H1 (cell line): ENCODE data around the gene SMTN. TPM values are rescaled to one million over a fixed set of nuclear protein-coding genes. Genes with fewer than 3 reads are reported as not detected.

Experiments used
- CTCF ChIA-PET: fragments of 300-600 bp; sonication (Branson Sonifier 250); formaldehyde crosslinking; loops from one replicate; lab custom pipeline; 2021; ENCODE audit not compliant: partially characterized antibody; lab: Charles Lee
- POLR2A ChIA-PET: fragments of 300-600 bp; sonication (Branson Sonifier 250); formaldehyde crosslinking; loops from one replicate; lab custom pipeline; 2021; ENCODE audit warnings: inconsistent platforms; ENCODE audit not compliant: partially characterized antibody; lab: Charles Lee
- DNase-seq, 2 experiments: peaks; one replicate each; pipeline versions ENCODE4 v3.0.0 to v3.0.0-alpha.2; 2010 to 2022; ENCODE audit warnings: low spot score in 2 of 2, low read depth in 1 of 2, mixed read lengths in 1 of 2
- FAIRE-seq: peaks from 2 replicates; lab custom pipeline; 2011; peaks lifted over from hg19 to GRCh38; lab: Jason Lieb, UNC
- H2AFZ ChIP-seq: 2 replicates; pipeline ENCODE4 v1.8.1; 2012; ENCODE audit warnings: low read length, inconsistent platforms
- H2AK5ac ChIP-seq: 2 replicates; pipeline ENCODE4 v1.6.1; 2013; ENCODE audit warnings: low read depth, low read length
- H2BK120ac ChIP-seq: replicated peaks from 2 replicates; pipeline ENCODE3; 2013; ENCODE audit warnings: low read depth, low read length, inconsistent platforms
- H2BK12ac ChIP-seq: 2 replicates; pipeline ENCODE4 v1.6.1; 2013; ENCODE audit warnings: low read depth, low read length
- H2BK15ac ChIP-seq: 2 replicates; pipeline ENCODE4 v1.6.1; 2013; ENCODE audit warnings: low read length
- H2BK20ac ChIP-seq: 2 replicates; pipeline ENCODE4 v1.6.1; 2013; ENCODE audit warnings: low read length
- H2BK5ac ChIP-seq: 2 replicates; pipeline ENCODE4 v1.6.1; 2013; ENCODE audit warnings: low read depth, low read length
- H3K14ac ChIP-seq: 2 replicates; pipeline ENCODE4 v1.6.1; 2013; ENCODE audit warnings: inconsistent platforms; ENCODE audit not compliant: insufficient read length
- H3K18ac ChIP-seq: 2 replicates; pipeline ENCODE4 v1.6.1; 2013; ENCODE audit warnings: low read length; ENCODE audit errors: extremely low read depth
- H3K23ac ChIP-seq: 2 replicates; pipeline ENCODE4 v1.6.1; 2013; ENCODE audit warnings: inconsistent platforms; ENCODE audit not compliant: insufficient read length
- H3K23me2 ChIP-seq: 2 replicates; pipeline ENCODE4 v1.6.1; 2013; ENCODE audit warnings: low read depth, low read length
- H3K27ac ChIP-seq: 2 replicates; pipeline ENCODE4 v1.6.1; 2011; ENCODE audit warnings: low read depth, low read length, inconsistent platforms
- H3K27me3 ChIP-seq, 4 experiments: replicated peaks in 1 of 4; 1 replicate in 1 of 4; 2 replicates in 3 of 4; pipeline versions ENCODE4 v1.6.1 to v1.8.1; 2011 to 2013; ENCODE audit warnings: low read length in 3 of 4, mild to moderate bottlenecking in 3 of 4, inconsistent platforms in 2 of 4, mixed read lengths in 2 of 4, moderate library complexity in 1 of 4; ENCODE audit not compliant: control insufficient read depth in 3 of 4, insufficient read depth in 3 of 4; ENCODE audit errors: extremely low read depth in 1 of 4
- H3K36me3 ChIP-seq, 4 experiments: 2 replicates each; pipeline versions ENCODE4 v1.6.1 to v1.8.1; 2011 to 2013; ENCODE audit warnings: mild to moderate bottlenecking in 4 of 4, low read length in 3 of 4, moderate library complexity in 2 of 4, control low read depth in 1 of 4, inconsistent platforms in 1 of 4; ENCODE audit not compliant: insufficient read depth in 4 of 4, control insufficient read depth in 2 of 4
- H3K4ac ChIP-seq: replicated peaks from 2 replicates; pipeline ENCODE3; 2013; ENCODE audit warnings: low read length, low read depth, mixed read lengths, inconsistent platforms; ENCODE audit not compliant: insufficient read length
- H3K4me1 ChIP-seq, 4 experiments: replicated peaks in 1 of 4; 1 replicate in 1 of 4; 2 replicates in 3 of 4; pipeline versions ENCODE4 v1.6.1 to v1.8.1; 2011 to 2013; ENCODE audit warnings: low read length in 3 of 4, inconsistent platforms in 2 of 4, mixed read lengths in 1 of 4; ENCODE audit not compliant: insufficient read depth in 4 of 4, control insufficient read depth in 3 of 4
- H3K4me2 ChIP-seq, 2 experiments: 2 replicates each; pipeline versions ENCODE4 v1.6.1 to v1.8.1; 2011 to 2013; ENCODE audit warnings: low read depth in 2 of 2, low read length in 2 of 2, control low read depth in 1 of 2, inconsistent platforms in 1 of 2, mild to moderate bottlenecking in 1 of 2; ENCODE audit not compliant: insufficient read depth in 1 of 2
- H3K4me3 ChIP-seq, 4 experiments: fragments of 200-600, 300-600 bp in 1 of 4; sonication (generic), shearing (Covaris generic), sonication (Bioruptor Twin) in 1 of 4; 2 replicates each; pipeline versions ENCODE4 v1.5.1 to v1.8.1; 2011 to 2016; ENCODE audit warnings: low read length in 4 of 4, low read depth in 3 of 4, control low read depth in 2 of 4, inconsistent platforms in 2 of 4, mild to moderate bottlenecking in 2 of 4, mixed read lengths in 1 of 4, moderate library complexity in 1 of 4; ENCODE audit not compliant: insufficient read depth in 2 of 4; ENCODE audit errors: extremely low read depth in 1 of 4
- H3K56ac ChIP-seq: replicated peaks from 2 replicates; pipeline ENCODE3; 2013; ENCODE audit warnings: low read depth, mild to moderate bottlenecking, mixed read lengths, low read length, inconsistent platforms; ENCODE audit not compliant: insufficient read length
- H3K79me1 ChIP-seq: 2 replicates; pipeline ENCODE4 v1.6.1; 2013; ENCODE audit warnings: low read depth, low read length, control low read depth
- H3K79me2 ChIP-seq, 2 experiments: 2 replicates each; pipeline versions ENCODE4 v1.6.1 to v1.8.1; 2012 to 2013; ENCODE audit warnings: low read length in 2 of 2, mild to moderate bottlenecking in 2 of 2, inconsistent platforms in 1 of 2; ENCODE audit not compliant: insufficient read depth in 2 of 2, control insufficient read depth in 1 of 2
- H3K9ac ChIP-seq, 4 experiments: replicated peaks in 1 of 4; 1 replicate in 1 of 4; 2 replicates in 3 of 4; pipeline versions ENCODE4 v1.6.1 to v1.8.1; 2011 to 2013; ENCODE audit warnings: low read depth in 3 of 4, low read length in 3 of 4, control low read depth in 2 of 4, mild to moderate bottlenecking in 2 of 4, moderate library complexity in 2 of 4, inconsistent platforms in 1 of 4; ENCODE audit errors: extremely low read depth in 1 of 4
- H3K9me3 ChIP-seq, 2 experiments: 2 replicates each; pipeline versions ENCODE4 v1.6.1 to v1.8.1; 2012 to 2013; ENCODE audit warnings: mild to moderate bottlenecking in 2 of 2, moderate library complexity in 2 of 2, control low read depth in 1 of 2, inconsistent platforms in 1 of 2, low read depth in 1 of 2, low read length in 1 of 2, mixed read lengths in 1 of 2; ENCODE audit not compliant: insufficient read depth in 2 of 2
- H4K20me1 ChIP-seq, 2 experiments: replicated peaks in 1 of 2; 2 replicates each; pipeline versions ENCODE3 to v1.8.1; 2011 to 2013; ENCODE audit warnings: inconsistent platforms in 2 of 2, low read length in 2 of 2, mild to moderate bottlenecking in 1 of 2; ENCODE audit not compliant: insufficient read depth in 2 of 2, control insufficient read depth in 1 of 2
- H4K5ac ChIP-seq: 2 replicates; pipeline ENCODE4 v1.6.1; 2013; ENCODE audit warnings: low read length, low read depth, mixed read lengths, inconsistent platforms; ENCODE audit not compliant: insufficient read length
- H4K8ac ChIP-seq: 2 replicates; pipeline ENCODE4 v1.8.0; 2013; ENCODE audit warnings: mild to moderate bottlenecking, moderate library complexity, low read length, inconsistent platforms; ENCODE audit not compliant: insufficient read depth; ENCODE audit errors: extremely low read depth
- H4K91ac ChIP-seq: replicated peaks from 2 replicates; pipeline ENCODE3; 2013; ENCODE audit warnings: low read length, mixed read lengths, inconsistent platforms; ENCODE audit not compliant: insufficient read length
- ATF3 ChIP-seq: IDR thresholded peaks from 2 replicates; pipeline ENCODE4 v1.6.1; 2011; ENCODE audit warnings: low read depth, mild to moderate bottlenecking, low read length; ENCODE audit not compliant: insufficient read depth
- E2F6 ChIP-seq: IDR thresholded peaks from 2 replicates; pipeline ENCODE4 v1.6.1; 2012; ENCODE audit warnings: inconsistent platforms
- MAX ChIP-seq: IDR thresholded peaks from 2 replicates; pipeline ENCODE4 v1.6.1; 2012; ENCODE audit warnings: inconsistent platforms
- TBP ChIP-seq: IDR thresholded peaks from 2 replicates; pipeline ENCODE4 v1.6.1; 2011; ENCODE audit warnings: low read depth, low read length, improper control_type of control experiment
- WGBS, 2 experiments: shearing (Covaris generic) in 1 of 2; methylation state at CpG; one replicate each; pipeline versions ENCODE4 v1.1.6 to v1.1.7; 2013 to 2015; ENCODE audit warnings: low lambda C conversion rate in 2 of 2, mixed read lengths in 2 of 2, inconsistent platforms in 1 of 2, low coverage in 1 of 2, missing lambda C conversion rate in 1 of 2; ENCODE audit not compliant: insufficient replicate concordance in 2 of 2, insufficient coverage in 1 of 2, insufficient read length in 1 of 2; ENCODE audit errors: extremely low coverage in 1 of 2, missing lambda C conversion rate in 1 of 2; 5-methylcytosine and 5-hydroxymethylcytosine counted together
- polyA plus RNA-seq, 7 experiments: library from polyadenylated mRNA; depleted of rRNA in 3 of 7; stranded (reverse) in 5 of 7; unstranded in 2 of 7; fragments of >200 nt in 5 of 7; fragments of 200-250 nt in 2 of 7; gene quantifications; 1 replicate in 5 of 7; 2 replicates in 1 of 7; 4 replicates in 1 of 7; pipeline versions ENCODE4 v1.2.1 to v1.2.3, GENCODE V29; 2011 to 2013; ENCODE audit warnings: missing spikeins in 2 of 7, mixed read lengths in 2 of 7
- total RNA-seq: library from RNA; stranded (reverse); fragmentation: NEBNext Ultra II Directional; extraction: Animal tissue kit (Norgen Biotek cat#: 25700); gene quantifications from 2 replicates; pipeline ENCODE4 v1.2.1, GENCODE V29; 2021

The SMTN gene
- total and polyA plus RNA-seq, 2 of the 8 experiments (the other 6 are each of a cell fraction or from before 2014, with no cell fraction given), result 12.3 to 20.8 TPM

- ChIA-PET POLR2A (interaction anchor here (0.6 to 1.5 kb wide), 4 partner anchors 15 to 29 kb away, joined by 3 to 4 read pairs (median 4); no protein-coding TSS in a partner anchor), CTCF (interaction anchor here (0.8 to 2.7 kb wide), 9 partner anchors 8 to 236 kb away, joined by 3 to 23 read pairs (median 5); partner anchors contain the start of genes PLA2G3 and SELENOM)
- Histone ChIP-seq H4K20me1 (no peaks in the 10 kb centered on the region), H3K23me2 (no peaks in the 10 kb centered on the region; the same call in 1 of the 2 replicates), H2AK5ac (no peak overlapping the region), H3K56ac (no peak overlapping the region), H3K4me3 (peak overlapping the region in 2 of 4 experiments; percentile 2 to 6; a peak in 2 of 8 replicates), H3K18ac (peak overlapping the region; percentile 93), H3K79me1 (no peaks in the 10 kb centered on the region), H2BK12ac (peak overlapping the region; percentile 87; the same call in 1 of the 2 replicates), H3K79me2 (no peaks in the 10 kb centered on the region), H2BK15ac (peak overlapping the region; percentile 97), H2BK20ac (no peak overlapping the region), H3K27me3 (no peaks in the 10 kb centered on the region), H3K23ac (no peak overlapping the region), H4K8ac (no peak overlapping the region), H3K4me1 (peaks cover 0 to 29% (median 12%) of the 10 kb centered on the region in 4 experiments; a peak in 6 of 7 replicates), H3K36me3 (no peaks in the 10 kb centered on the region), H3K4me2 (peak overlapping the region; percentile 30 to 57; a peak in 3 of 4 replicates), H2BK120ac (no peak overlapping the region), H3K14ac (no peak overlapping the region), H3K9me3 (no peaks in the 10 kb centered on the region), H4K5ac (no peak overlapping the region), H3K27ac (no peak overlapping the region), H2AFZ (no peak overlapping the region), H4K91ac (no peak overlapping the region), H2BK5ac (peak overlapping the region; percentile 84; the same call in 1 of the 2 replicates), H3K9ac (no peak overlapping the region), H3K4ac (no peak overlapping the region)
- no peak for FAIRE-seq
- WGBS, 2 experiments, result 72 to 100% methylated on average over 1 to 11 of the region's 19 CpGs
- DNase-seq, result peak in 1 of 2 experiments; percentile 71
- peak; percentile 90 for TF ChIP-seq MAX
- TF ChIP-seq E2F6, result peak; percentile 58
- no peak for TF ChIP-seq TBP
- no peak for TF ChIP-seq ATF3
Observed at GRCh38 chr22:31127181-31127772, 46.2 kb downstream of the SMTN start.
